Stimulated activated CD8-positive, alpha-beta memory T cell treated with anti-CD3 and anti-CD28 coated beads, Interleukin-12 subunit alpha, Interleukin-12 subunit beta, amount 100 ng/mL, for 4 hours (primary cell): ENCODE results near the gene ALAS1.
"Not testable (repeated sequence)": the region's sequence is repeated elsewhere in the genome, so short reads cannot be mapped to it uniquely, and the experiment has no call there.

ENCODE experiments used
- DNase-seq: peaks from one replicate; pipeline ENCODE4 v3.0.0-alpha.2; 2020; ENCODE audit warnings: low read depth

The ALAS1 gene

DNA sequence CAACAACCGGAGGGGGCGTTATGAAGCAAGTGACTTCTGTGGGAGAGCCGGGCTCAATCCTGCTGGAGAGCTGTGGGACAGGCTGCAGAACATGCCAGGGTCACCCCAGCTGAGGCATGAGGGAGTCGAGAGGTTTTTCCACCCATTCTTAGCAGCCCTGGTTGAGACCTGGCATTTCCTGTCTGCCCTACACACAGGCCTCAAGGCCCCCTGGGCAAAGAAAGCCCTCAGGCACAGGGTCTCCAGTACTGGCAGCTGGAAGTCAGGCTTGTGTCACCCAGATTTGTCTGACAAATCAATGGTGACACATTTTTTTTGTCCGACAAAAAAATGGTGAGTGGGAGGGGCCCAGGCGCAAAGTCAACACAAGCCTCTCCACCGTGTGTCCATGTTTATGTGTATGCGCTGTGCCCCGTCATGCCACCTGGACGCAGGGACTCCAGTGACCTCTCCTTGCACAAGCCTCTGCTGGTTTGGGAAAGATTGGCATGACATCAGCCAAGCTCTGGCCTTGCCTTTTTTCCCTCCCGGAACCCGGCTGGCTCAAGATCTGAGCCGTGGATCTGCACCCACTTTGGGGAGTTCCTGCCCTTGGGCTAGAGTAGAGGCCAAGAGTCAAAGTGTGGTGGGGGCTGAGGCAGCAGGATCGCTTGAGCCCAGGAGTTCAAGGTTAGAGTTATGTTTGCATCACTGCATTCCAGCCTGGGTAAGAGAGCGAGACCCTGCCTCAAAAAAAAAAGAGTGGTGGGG, 20.8 kb upstream of the ALAS1 start:
- DNase-seq: no peak

DNA sequence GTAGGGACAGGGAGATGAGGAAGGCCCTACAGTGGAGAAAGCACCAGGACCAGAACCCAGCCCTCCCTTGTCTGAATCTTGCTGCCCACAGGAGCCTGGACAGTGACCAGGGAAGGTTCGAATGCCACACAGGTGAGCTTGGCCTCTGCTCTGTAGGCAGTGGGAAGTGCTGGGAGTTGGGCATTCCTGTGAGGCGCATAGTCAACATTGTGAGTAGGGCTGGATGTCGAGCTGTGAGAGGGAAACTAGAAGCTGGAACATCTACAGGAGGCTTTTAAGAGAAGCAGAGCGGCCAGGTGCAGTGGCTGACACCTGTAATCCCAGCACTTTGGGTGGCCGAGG, 20.3 kb upstream of the ALAS1 start:
- DNase-seq: no peak

- DNase-seq: not testable (repeated sequence)
Measured at GRCh38 chr3:52178126-52178525, 19.8 kb upstream of the ALAS1 start.

GRCh38 chr3:52178537-52178936, 19.4 kb upstream of the ALAS1 start:
- DNase-seq: no peak

GRCh38 chr3:52181543-52181942, 16.4 kb upstream of the ALAS1 start:
- DNase-seq: no peak

DNA sequence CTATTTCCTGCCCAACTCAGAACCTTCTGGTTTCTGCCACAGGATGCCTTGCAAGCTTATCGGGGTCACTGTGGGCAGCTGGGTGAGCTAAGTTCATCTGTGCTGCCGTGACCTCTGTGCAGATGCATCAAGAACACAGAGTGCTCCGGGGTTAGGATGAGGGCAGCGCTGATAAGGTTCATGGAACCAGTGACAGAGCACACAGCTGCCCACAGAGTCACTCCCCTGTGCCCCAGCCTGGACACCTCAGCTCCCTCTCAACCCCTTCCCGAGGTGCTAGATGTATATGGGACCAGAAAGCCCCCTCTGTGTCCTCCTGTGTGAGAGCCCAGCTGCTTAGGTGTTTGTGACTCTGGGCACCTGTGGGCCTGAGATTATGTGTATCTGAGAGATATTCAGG, 15.8 kb upstream of the ALAS1 start:
- DNase-seq: no peak

- no peak for DNase-seq
Measured at GRCh38 chr3:52182691-52183090, 15.3 kb upstream of the ALAS1 start.

DNA sequence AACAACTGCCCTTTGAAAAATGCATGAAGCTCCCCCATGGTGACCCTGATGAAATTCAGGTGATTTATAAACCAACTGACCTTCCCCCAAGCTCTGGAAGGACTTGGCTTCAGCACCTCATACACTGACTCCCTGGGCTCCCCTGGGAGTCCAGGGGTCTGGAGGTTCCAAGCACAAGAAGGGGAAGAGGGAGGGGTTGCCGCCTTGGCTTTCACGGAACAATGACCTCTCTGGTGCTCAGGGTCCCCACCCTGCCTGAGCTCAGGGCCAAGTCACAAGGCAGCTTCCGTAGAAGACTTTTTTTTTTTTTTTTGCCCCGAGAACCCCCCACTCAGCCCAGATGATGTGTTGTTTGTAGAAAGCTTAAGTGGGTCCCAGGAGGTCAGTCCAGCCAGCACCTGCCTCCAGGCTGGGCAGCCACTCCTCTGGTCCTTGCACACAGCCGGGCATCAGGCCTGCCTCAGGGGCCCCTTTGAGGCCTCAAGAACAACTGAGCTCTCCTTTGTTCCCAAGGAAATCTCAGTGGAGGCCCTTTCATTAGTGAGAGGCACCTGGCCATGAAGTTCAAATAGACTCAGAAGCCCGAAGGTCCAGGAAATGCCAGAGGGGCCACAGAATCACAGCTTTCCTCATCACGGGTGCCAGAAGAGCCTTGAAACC, 14.0 kb upstream of the ALAS1 start:
- no peak for DNase-seq

- DNase-seq: no peak
Measured at GRCh38 chr3:52184690-52185089, 13.3 kb upstream of the ALAS1 start.

DNA sequence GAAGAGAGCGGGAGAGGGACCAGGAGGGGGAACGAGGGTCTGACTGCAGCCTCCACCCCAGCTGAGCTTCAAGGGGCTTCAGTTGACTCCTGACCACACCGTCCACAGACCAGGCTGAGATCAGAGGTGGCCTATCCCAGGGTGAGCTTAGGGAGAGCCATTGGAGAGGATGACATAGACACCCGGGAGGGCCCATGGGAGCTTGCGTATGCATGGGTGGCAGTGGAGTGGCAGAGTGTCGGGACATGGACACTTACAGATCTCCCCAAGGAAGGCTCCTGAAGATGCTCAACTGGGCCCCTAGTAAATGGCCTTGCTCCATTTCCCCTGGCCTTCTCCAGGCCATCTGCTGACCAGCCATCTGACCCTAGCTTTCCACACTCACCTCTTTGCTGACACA, 12.6 kb upstream of the ALAS1 start:
- DNase-seq: no peak

GRCh38 chr3:52185837-52186236, 12.1 kb upstream of the ALAS1 start:
- DNase-seq: no peak

DNA sequence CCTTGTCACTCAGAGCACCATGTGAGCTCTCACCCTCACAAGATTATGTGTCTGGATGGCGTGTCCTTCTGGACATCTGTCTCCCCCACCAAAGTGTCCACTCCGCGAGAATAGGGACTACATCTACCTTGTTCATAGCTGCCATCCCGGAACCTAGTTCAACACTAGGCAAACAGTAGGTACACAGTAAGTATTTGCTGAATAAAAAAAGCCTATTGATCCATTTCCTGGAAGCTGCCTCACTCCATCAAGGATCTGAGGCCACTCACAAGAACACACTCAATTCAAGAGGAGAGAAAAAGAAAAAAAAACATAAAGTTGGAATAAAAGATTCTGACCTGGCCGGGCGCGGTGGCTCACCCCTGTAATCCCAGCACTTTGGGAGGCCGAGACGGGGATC, 11.2 kb upstream of the ALAS1 start:
- no peak for DNase-seq

- DNase-seq: no peak
Measured at GRCh38 chr3:52188556-52188955, 9.4 kb upstream of the ALAS1 start.

GRCh38 chr3:52190294-52191074, 7.5 kb upstream of the ALAS1 start:
- no peak for DNase-seq

DNA sequence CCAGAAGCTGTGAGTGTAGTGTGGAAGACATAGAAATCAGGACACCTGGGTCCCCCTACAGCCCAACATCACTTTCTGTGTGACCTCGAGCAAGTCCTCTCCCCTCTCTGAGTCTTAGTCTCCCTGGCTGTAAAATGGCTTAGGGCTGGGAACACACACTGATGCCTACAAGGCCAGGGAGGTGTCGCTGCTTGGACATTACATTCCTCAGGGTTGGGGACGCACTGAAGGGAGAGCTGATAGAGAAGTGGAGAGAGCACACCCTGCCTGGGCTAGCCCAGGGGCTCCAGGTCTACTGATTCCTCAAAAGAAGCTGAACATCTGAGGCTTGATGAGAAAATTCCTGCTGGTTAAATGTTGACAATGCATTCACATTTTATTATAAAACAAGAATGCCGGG, 6.3 kb upstream of the ALAS1 start:
- DNase-seq: no peak

GRCh38 chr3:52193065-52193464, 4.9 kb upstream of the ALAS1 start:
- no peak for DNase-seq

GRCh38 chr3:52194485-52195290, 3.3 kb upstream of the ALAS1 start:
- DNase-seq: no peak

- no peak for DNase-seq
Measured at GRCh38 chr3:52195291-52195597, 2.7 kb upstream of the ALAS1 start.

- DNase-seq: no peak
Measured at GRCh38 chr3:52195823-52196331, 2.1 kb upstream of the ALAS1 start.

DNA sequence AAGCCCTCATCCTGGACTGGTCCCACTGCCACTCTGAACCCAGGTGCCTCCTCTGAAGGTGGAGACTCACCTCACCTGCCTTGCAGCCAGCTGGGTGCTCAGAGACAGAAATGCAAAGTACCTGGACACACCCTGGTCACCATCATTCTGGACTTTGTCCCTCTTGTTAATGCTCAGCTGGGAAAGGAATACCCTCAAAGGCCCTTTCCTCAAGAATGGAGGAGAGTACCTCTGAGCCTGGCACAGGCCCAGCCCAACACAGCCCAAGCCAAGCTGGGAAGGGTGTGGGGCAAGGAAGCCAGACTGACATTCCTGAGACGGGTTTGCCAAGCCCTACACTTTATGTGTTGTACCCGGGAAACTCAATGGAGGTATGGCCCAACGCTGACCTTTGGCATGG, 983 bp upstream of the ALAS1 start:
- DNase-seq: no peak

DNA sequence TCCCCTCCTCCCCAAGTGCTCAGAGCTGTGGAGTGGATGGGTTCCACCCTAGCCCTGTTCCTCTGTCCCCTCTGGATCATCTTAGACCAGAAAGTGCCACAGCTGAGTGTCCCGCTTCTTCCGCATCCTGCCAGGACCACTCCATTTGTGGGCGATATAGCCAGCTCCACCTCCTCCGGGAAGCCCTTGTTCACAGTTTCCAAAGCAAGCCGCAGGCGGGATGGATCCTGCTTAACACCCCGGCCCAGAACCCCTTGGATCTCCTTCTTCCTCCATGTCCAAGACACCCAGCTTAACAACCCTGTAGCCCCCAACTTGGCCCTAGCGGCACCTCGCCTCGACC, 490 bp upstream of the ALAS1 start:
- no peak for DNase-seq
